Smooth muscle cell (in vitro differentiated cells): ENCODE data around the gene ATP2B2. TPM values are rescaled to one million over a fixed set of nuclear protein-coding genes. Genes with fewer than 3 reads are reported as not detected.

Experiments used
- DNase-seq: peaks from one replicate; lab custom pipeline; 2025; ENCODE audit not compliant: unreplicated experiment; lab: John Stamatoyannopoulos, UW
- H2AFZ ChIP-seq: fragments of 200-600 bp; sonication (generic); 2 replicates; pipeline ENCODE4 v1.6.0; 2016; ENCODE audit warnings: antibody characterized with exemption, low read depth, mild to moderate bottlenecking
- H3F3A ChIP-seq: fragments of 200-600 bp; sonication (generic); 2 replicates; pipeline ENCODE4 v1.6.0; 2017; ENCODE audit warnings: antibody characterized with exemption, low read depth
- H3K27ac ChIP-seq: fragments of 200-600 bp; sonication (generic); 2 replicates; pipeline ENCODE4 v1.5.1; 2016; ENCODE audit warnings: low read depth, mild to moderate bottlenecking
- H3K27me3 ChIP-seq: fragments of 200-600 bp; sonication (generic); 2 replicates; pipeline ENCODE4 v1.6.1; 2016; ENCODE audit warnings: low read depth, mild to moderate bottlenecking
- H3K36me3 ChIP-seq: fragments of 200-600 bp; sonication (generic); 2 replicates; pipeline ENCODE4 v1.5.1; 2016; ENCODE audit warnings: low read depth
- H3K4me1 ChIP-seq: fragments of 200-600 bp; sonication (generic); 2 replicates; pipeline ENCODE4 v1.5.1; 2016; ENCODE audit warnings: low read depth
- H3K4me2 ChIP-seq: fragments of 200-600 bp; sonication (generic); 2 replicates; pipeline ENCODE4 v1.6.0; 2016; ENCODE audit warnings: mild to moderate bottlenecking
- H3K4me3 ChIP-seq: fragments of 200-600 bp; sonication (generic); 2 replicates; pipeline ENCODE4 v1.5.1; 2016; ENCODE audit warnings: mild to moderate bottlenecking
- H3K79me2 ChIP-seq: fragments of 200-600 bp; sonication (generic); 2 replicates; pipeline ENCODE4 v1.6.0; 2016; ENCODE audit warnings: low read depth, mild to moderate bottlenecking
- H3K9ac ChIP-seq: fragments of 200-600 bp; sonication (generic); 2 replicates; pipeline ENCODE4 v1.6.0; 2016; ENCODE audit warnings: low read depth
- H3K9me3 ChIP-seq: fragments of 200-600 bp; sonication (generic); replicated peaks from 2 replicates; pipeline ENCODE4 v1.5.1; 2016; ENCODE audit warnings: low read depth
- H4K20me1 ChIP-seq: fragments of 200-600 bp; sonication (generic); 2 replicates; pipeline ENCODE4 v1.6.0; 2016; ENCODE audit warnings: low read depth
- WGBS: methylation state at CpG from one replicate; pipeline ENCODE4 v1.1.7; 2016; ENCODE audit warnings: low lambda C conversion rate; 5-methylcytosine and 5-hydroxymethylcytosine counted together
- polyA plus RNA-seq: library from polyadenylated mRNA; unstranded; fragments of >200 nt; fragmentation: Nextera tagmentation; extraction: Ambion mirVana; gene quantifications from 2 replicates; pipeline ENCODE4 v1.2.1, GENCODE V29; 2016
- total RNA-seq: library from RNA; depleted of rRNA; stranded (reverse); fragments of >200 nt; gene quantifications from 2 replicates; pipeline ENCODE4 v1.2.3, GENCODE V29; 2014
- TF ChIP-seq, protein P1 (sequence below): fragments of 200-600 bp; sonication (generic); IDR thresholded peaks from 2 replicates; pipeline ENCODE4 v1.5.1; 2017; ENCODE audit warnings: borderline replicate concordance, mild to moderate bottlenecking, antibody characterized with exemption; ENCODE audit not compliant: insufficient read depth, poor library complexity, severe bottlenecking

The ATP2B2 gene
- total and polyA plus RNA-seq, 2 experiments from 2014 or later: not detected

DNA sequence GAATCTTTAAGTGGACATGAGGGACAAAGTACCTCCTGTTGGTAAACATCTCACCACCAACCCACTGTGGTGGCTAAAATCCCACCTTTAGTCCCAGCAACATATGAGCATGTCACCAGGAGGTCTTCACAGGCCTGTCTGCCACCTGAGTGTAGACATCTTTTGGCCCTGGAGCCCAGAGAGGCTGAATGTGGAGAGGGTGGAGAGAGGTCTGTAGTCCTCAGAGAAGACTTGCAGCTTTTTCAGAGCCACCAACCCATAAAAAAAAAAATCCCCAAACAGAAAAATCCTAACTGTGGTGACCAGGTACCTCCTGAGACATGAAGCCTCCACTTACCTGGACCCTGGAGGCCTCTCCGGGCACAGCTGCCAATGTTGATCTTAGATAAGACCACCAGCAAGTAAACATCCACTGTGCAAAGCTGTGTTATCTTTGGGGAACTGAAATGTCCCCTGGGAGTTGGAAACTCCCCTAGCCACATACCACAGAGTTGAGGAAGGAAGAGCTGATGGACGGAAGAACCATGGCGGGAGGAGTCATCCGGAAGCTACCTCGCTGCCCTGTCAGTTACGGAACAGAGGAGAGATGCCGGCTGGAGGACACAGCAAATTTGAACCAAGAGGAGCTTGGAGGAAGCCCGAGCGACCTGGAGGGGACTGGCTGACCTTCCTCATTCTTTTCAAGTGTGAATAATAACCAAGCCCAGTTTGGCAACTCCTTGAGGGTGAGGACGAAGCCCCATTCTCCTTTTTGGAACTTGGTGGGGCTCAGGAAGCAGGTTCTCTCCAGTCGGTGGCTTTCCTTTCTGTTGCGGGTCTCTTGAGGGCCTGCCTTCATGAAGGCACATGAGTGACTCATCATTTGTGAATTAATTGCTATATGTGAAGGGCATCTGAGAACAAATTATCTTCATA lies 212.6 kb downstream of the ATP2B2 start, which contains the start of gene GHRL:
Gene GHRL (minus strand): TSS at position 443 of the 915 bp plus-strand sequence. CDS start 2,767 bp downstream, outside the sequence.
- DNase-seq: no peak
- H3K4me1 ChIP-seq: no peaks in the 10 kb centered on the region
- no peak within 1 kb of the TSS for H3K4me3 ChIP-seq
- H3K27ac ChIP-seq: no peak within 1 kb of the TSS
- no peak within 1 kb of the TSS for H2AFZ ChIP-seq
- no peaks in the 10 kb centered on the region for H4K20me1 ChIP-seq
- no peak within 1 kb of the TSS for H3K4me2 ChIP-seq
- no peaks in the 10 kb centered on the region for H3K79me2 ChIP-seq
- H3K9me3 ChIP-seq: no peaks in the 10 kb centered on the region
- TF ChIP-seq, protein P1, sequence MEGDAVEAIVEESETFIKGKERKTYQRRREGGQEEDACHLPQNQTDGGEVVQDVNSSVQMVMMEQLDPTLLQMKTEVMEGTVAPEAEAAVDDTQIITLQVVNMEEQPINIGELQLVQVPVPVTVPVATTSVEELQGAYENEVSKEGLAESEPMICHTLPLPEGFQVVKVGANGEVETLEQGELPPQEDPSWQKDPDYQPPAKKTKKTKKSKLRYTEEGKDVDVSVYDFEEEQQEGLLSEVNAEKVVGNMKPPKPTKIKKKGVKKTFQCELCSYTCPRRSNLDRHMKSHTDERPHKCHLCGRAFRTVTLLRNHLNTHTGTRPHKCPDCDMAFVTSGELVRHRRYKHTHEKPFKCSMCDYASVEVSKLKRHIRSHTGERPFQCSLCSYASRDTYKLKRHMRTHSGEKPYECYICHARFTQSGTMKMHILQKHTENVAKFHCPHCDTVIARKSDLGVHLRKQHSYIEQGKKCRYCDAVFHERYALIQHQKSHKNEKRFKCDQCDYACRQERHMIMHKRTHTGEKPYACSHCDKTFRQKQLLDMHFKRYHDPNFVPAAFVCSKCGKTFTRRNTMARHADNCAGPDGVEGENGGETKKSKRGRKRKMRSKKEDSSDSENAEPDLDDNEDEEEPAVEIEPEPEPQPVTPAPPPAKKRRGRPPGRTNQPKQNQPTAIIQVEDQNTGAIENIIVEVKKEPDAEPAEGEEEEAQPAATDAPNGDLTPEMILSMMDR: no peak
- no peaks in the 10 kb centered on the region for H3K36me3 ChIP-seq
- no peak within 1 kb of the TSS for H3K9ac ChIP-seq
- no peaks in the 10 kb centered on the region for H3K27me3 ChIP-seq
- 97% methylated on average over 12 of the region's 12 CpGs for WGBS
- no peaks in the 10 kb centered on the region for H3F3A ChIP-seq

DNA sequence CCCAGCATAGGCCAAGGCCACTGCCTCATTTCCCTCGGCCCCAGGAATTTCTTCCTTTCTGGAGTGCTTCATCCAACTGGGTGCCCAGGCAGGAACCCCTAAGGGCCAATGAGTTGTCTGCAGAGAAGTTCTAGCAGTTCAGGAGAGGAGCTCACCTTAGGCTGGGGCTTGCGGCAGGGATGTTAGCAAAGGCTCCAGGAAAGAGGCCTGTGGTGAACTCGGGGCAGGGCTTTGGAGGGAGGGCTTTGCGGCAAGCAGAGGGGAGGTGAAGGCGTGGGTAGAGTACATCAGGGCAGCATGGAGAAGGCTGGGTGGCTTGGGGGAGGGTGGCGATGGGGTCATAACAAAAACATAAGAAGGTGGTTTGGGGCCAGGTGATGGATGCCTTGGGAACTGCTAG lies 213.7 kb downstream of the ATP2B2 start:
- peaks cover under 1% of the 10 kb centered on the region for H3K4me1 ChIP-seq
- H3K9ac ChIP-seq: no peak overlapping the region
- WGBS: over 99% methylated on average over 6 of the region's 6 CpGs

DNA sequence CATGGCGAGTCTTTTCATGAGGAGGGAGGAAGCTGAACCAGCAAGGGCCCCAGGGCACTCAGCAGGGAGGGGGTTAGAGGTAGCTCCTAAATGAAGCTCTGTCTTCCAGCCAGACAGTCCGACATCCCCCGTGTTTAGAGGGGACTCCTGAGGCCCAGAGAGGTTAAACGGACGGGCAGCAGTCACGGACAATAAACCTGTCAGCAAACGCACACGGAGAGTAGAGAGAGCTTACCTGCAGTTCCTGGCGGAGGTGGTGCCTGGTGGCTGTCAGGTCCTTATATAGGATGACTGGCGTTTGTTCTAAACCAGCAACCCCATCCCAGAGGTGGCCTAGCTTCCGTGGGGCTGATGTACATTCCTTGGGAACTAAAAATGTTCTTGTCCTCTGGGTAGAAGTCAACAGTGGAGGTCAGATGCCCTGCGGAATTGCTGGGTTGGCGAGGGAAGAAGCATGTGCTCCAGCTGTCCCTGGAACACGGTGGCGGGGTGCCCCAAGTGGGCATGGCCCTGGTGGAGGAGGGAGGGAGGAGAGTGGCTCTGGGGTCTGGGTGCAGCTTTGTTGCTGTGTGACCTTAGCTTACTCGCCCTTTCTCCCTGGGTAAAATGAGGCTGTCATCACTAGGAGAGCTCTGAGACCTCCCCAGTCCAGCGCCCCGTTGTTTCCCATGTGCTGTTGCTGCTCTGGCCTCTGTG lies 214.8 kb downstream of the ATP2B2 start:
- DNase-seq: no peak
- Histone ChIP-seq H3K79me2 (no peaks in the 10 kb centered on the region), H3K4me3 (no peak overlapping the region), H3K27ac (no peak overlapping the region), H4K20me1 (no peaks in the 10 kb centered on the region), H3K9ac (no peak overlapping the region), H3K36me3 (no peaks in the 10 kb centered on the region), H3K27me3 (no peaks in the 10 kb centered on the region), H3K4me1 (peaks cover 5% of the 10 kb centered on the region), H3K9me3 (no peaks in the 10 kb centered on the region), H3K4me2 (no peak overlapping the region), H2AFZ (no peak overlapping the region), H3F3A (no peaks in the 10 kb centered on the region)
- 94% methylated on average over 18 of the region's 18 CpGs for WGBS
- TF ChIP-seq, protein P1: no peak

More for the DNA sequence above, 213.7 kb downstream of the ATP2B2 start:
- Histone ChIP-seq H4K20me1 (no peaks in the 10 kb centered on the region), H3K4me2 (no peak overlapping the region), H3K79me2 (no peaks in the 10 kb centered on the region), H3K27ac (no peak overlapping the region), H3F3A (no peaks in the 10 kb centered on the region), H3K9me3 (no peaks in the 10 kb centered on the region), H3K36me3 (no peaks in the 10 kb centered on the region), H2AFZ (no peak overlapping the region), H3K4me3 (no peak overlapping the region), H3K27me3 (no peaks in the 10 kb centered on the region)
- no peak for DNase-seq
- TF ChIP-seq, protein P1: no peak
